HCT116 (cell line): ENCODE data around the gene HHLA2. TPM values are rescaled to one million over a fixed set of nuclear protein-coding genes. Genes with fewer than 3 reads are reported as not detected.

Experiments
- ATAC-seq: fragments of 200-7000 bp; cut with Tn5 transposase; 2 replicates; pipeline ENCODE4 v1.9.1; 2020; ENCODE audit warnings: mild to moderate bottlenecking, moderate library complexity
- BruUV-seq: library from RNA; stranded (reverse); fragments of 400-500 nt; replicated peaks from 2 replicates; lab custom pipeline; 2021; lab: Mats Ljungman, UMichigan
- CTCF ChIA-PET: fragments of 300-600 bp; sonication (Branson Sonifier 250); formaldehyde crosslinking; loops from one replicate; lab custom pipeline; 2021; ENCODE audit warnings: antibody characterized with exemption; lab: Charles Lee
- POLR2A ChIA-PET: fragments of 300-600, 350-600 bp; sonication (Branson Sonifier 250); formaldehyde crosslinking; loops from one replicate; lab custom pipeline; 2021; ENCODE audit warnings: antibody characterized with exemption; lab: Charles Lee
- RAD21 ChIA-PET, 2 experiments: fragments of 300-600 bp; sonication (Branson Sonifier 250); formaldehyde crosslinking; loops; one replicate each; lab custom pipeline; 2023; ENCODE audit warnings: low total read pairs in 2 of 2; ENCODE audit not compliant: uncharacterized antibody in 2 of 2, unreplicated experiment in 2 of 2, low non-redundant PET in 1 of 2; lab: Charles Lee
- DNase-seq: peaks from one replicate; pipeline ENCODE4 v3.0.0-alpha.2; 2010; ENCODE audit warnings: low read depth, low spot score
- H2AFZ ChIP-seq: fragments of 200-600 bp; shearing (Covaris generic), sonication (generic); 2 replicates; pipeline ENCODE4 v1.6.1; 2017; ENCODE audit warnings: low read depth, mixed run types, mixed read lengths, antibody characterized with exemption, low read length; ENCODE audit not compliant: poor library complexity, severe bottlenecking
- H3K27ac ChIP-seq: 2 replicates; pipeline ENCODE4 v1.5.1; 2012; ENCODE audit warnings: low read depth, low read length
- H3K27me3 ChIP-seq: fragments of 200-600 bp; sonication (generic); 2 replicates; pipeline ENCODE4 v1.6.1; 2016; ENCODE audit warnings: mixed run types, low read length, mixed read lengths; ENCODE audit not compliant: insufficient read depth
- H3K36me3 ChIP-seq, 2 experiments: fragments of 200-500 bp in 1 of 2; fragments of 200-600 bp in 1 of 2; sonication (Bioruptor generic) in 1 of 2; sonication (generic) in 1 of 2; 2 replicates each; pipeline versions ENCODE4 v1.5.1 to v1.6.1; 2014 to 2016; ENCODE audit warnings: low read length in 2 of 2, inconsistent platforms in 1 of 2, mixed read lengths in 1 of 2, mixed run types in 1 of 2; ENCODE audit not compliant: insufficient read depth in 2 of 2, control insufficient read depth in 1 of 2
- H3K4me1 ChIP-seq, 2 experiments: fragments of 200-600 bp in 1 of 2; sonication (generic) in 1 of 2; 2 replicates each; pipeline versions ENCODE4 v1.5.1 to v1.6.1; 2012 to 2017; ENCODE audit warnings: low read length in 2 of 2, inconsistent platforms in 1 of 2, mild to moderate bottlenecking in 1 of 2, mixed read lengths in 1 of 2, mixed run types in 1 of 2, moderate library complexity in 1 of 2; ENCODE audit not compliant: insufficient read depth in 2 of 2, control insufficient read depth in 1 of 2
- H3K4me2 ChIP-seq: fragments of 200-600 bp; sonication (generic); 2 replicates; pipeline ENCODE4 v1.6.1; 2017; ENCODE audit warnings: mixed run types, low read length, mixed read lengths
- H3K4me3 ChIP-seq, 2 experiments: fragments of 200-600 bp in 1 of 2; sonication (generic) in 1 of 2; replicated peaks in 1 of 2; 2 replicates each; pipeline ENCODE4 v1.5.1; 2011 to 2016; ENCODE audit warnings: low read length in 2 of 2, control low read depth in 1 of 2, low read depth in 1 of 2, mild to moderate bottlenecking in 1 of 2, mixed read lengths in 1 of 2, mixed run types in 1 of 2
- H3K79me2 ChIP-seq: fragments of 200-600 bp; sonication (generic); 2 replicates; pipeline ENCODE4 v1.6.1; 2017; ENCODE audit warnings: mild to moderate bottlenecking, mixed run types, low read length, moderate library complexity, mixed read lengths; ENCODE audit not compliant: insufficient read depth
- H3K9ac ChIP-seq: fragments of 200-600 bp; sonication (generic); 2 replicates; pipeline ENCODE4 v1.6.1; 2016; ENCODE audit warnings: low read length, mixed read lengths
- H3K9me2 ChIP-seq: fragments of 200-600 bp; sonication (generic), shearing (Covaris generic); 2 replicates; pipeline ENCODE4 v1.6.1; 2017; ENCODE audit warnings: mixed run types, mild to moderate bottlenecking, moderate library complexity; ENCODE audit not compliant: insufficient read depth
- H3K9me3 ChIP-seq, 2 experiments: fragments of 200-500 bp in 1 of 2; fragments of 200-600 bp in 1 of 2; sonication (Bioruptor generic) in 1 of 2; sonication (generic) in 1 of 2; 2 replicates each; pipeline ENCODE4 v1.6.1; 2014 to 2017; ENCODE audit warnings: low read length in 2 of 2, mixed read lengths in 2 of 2, inconsistent platforms in 1 of 2, low read depth in 1 of 2, mild to moderate bottlenecking in 1 of 2, mixed run types in 1 of 2, moderate library complexity in 1 of 2; ENCODE audit not compliant: control insufficient read depth in 1 of 2, insufficient read depth in 1 of 2
- H4K20me1 ChIP-seq: fragments of 200-600 bp; sonication (generic), shearing (Covaris generic); 2 replicates; pipeline ENCODE4 v1.6.1; 2017; ENCODE audit warnings: mixed run types, mild to moderate bottlenecking, moderate library complexity; ENCODE audit not compliant: insufficient read depth
- CBX3 ChIP-seq: IDR thresholded peaks from 2 replicates; pipeline ENCODE4 v1.6.1; 2012; ENCODE audit warnings: low read depth
- CEBPB ChIP-seq: IDR thresholded peaks from 2 replicates; pipeline ENCODE4 v1.6.1; 2012; ENCODE audit warnings: low read depth
- POLR2A ChIP-seq: IDR thresholded peaks from 2 replicates; pipeline ENCODE4 v1.7.0; 2011; ENCODE audit warnings: borderline replicate concordance; ENCODE audit not compliant: insufficient read depth, insufficient read length; ENCODE audit errors: extremely low read depth
- SP1 ChIP-seq: IDR thresholded peaks from 2 replicates; pipeline ENCODE4 v1.6.1; 2012; ENCODE audit warnings: low read depth
- ZFX ChIP-seq: fragments of 450-650 bp; IDR thresholded peaks from 2 replicates; pipeline ENCODE4 v1.6.1; 2017
- intact Hi-C: fragments of 100-400 bp; cut with micrococcal nuclease; formaldehyde crosslinking; loops from 2 replicates; pipeline ENCODE4 v1.10.0; 2022
- total RNA-seq: library from RNA; stranded (reverse); gene quantifications from one replicate; pipeline ENCODE4 v1.2.1, GENCODE V29; 2021; ENCODE audit not compliant: unreplicated experiment
- TF ChIP-seq, protein P1 (sequence below): IDR thresholded peaks from 2 replicates; pipeline ENCODE4 v1.6.1; 2012
- TF ChIP-seq, protein P2 (sequence below): IDR thresholded peaks from 2 replicates; pipeline ENCODE4 v1.6.1; 2012; ENCODE audit warnings: low read depth
- TF ChIP-seq, protein P3 (sequence below): IDR thresholded peaks from 2 replicates; pipeline ENCODE4 v1.6.1; 2012
- TF ChIP-seq, protein P4 (sequence below), 3 experiments: fragments of 200-600 bp in 1 of 3; sonication (generic) in 1 of 3; IDR thresholded peaks in 2 of 3; conservative IDR thresholded peaks in 1 of 3; 2 replicates each; pipeline ENCODE4 v1.5.1; 2012 to 2017; ENCODE audit warnings: low read depth in 2 of 3, low read length in 2 of 3, antibody characterized with exemption in 1 of 3, borderline replicate concordance in 1 of 3, control low read depth in 1 of 3, mild to moderate bottlenecking in 1 of 3, mixed read lengths in 1 of 3, mixed run types in 1 of 3, moderate library complexity in 1 of 3; ENCODE audit not compliant: insufficient read depth in 1 of 3

Gene HHLA2
- total RNA-seq, 1 experiment from 2014 or later: not detected

DNA sequence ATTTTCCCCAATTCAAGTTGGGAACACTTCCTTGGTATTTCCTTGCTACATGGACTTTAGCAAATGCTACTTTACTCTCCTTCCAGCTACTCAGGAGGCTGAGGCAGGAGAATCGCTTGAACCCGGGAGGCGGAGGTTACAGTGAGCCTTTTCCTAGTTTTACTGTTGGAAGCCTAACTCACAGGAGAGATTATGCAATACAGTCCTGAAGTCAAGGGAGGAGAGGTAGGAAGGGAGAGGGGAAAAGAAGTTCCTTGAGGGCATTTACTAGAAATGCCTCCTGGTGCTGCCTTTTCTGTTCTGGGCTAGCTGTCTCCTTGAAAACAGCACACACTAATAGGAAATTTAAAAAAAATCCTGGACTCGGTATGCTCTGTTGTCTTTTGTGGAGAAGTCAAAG lies 6.2 kb downstream of the HHLA2 start:
- H2AFZ ChIP-seq: no peak overlapping the region
- ChIA-PET POLR2A (no interaction called here), RAD21 (no interaction called here), CTCF (no interaction called here)
- DNase-seq: no peak
- BruUV-seq: no TSS peak
- peaks cover 0 to 16% of the 10 kb centered on the region in 2 experiments; a peak in 2 of 4 replicates for H3K4me1 ChIP-seq
- no peaks in the 10 kb centered on the region for H3K79me2 ChIP-seq
- ATAC-seq: no peak
- H3K27ac ChIP-seq: no peak overlapping the region
- no peaks in the 10 kb centered on the region for H3K9me2 ChIP-seq
- no peak overlapping the region for H3K9ac ChIP-seq
- intact Hi-C loops: loop anchor here (10.0 kb wide), 1 partner anchor 368 kb away; no protein-coding TSS in a partner anchor
- H3K27me3 ChIP-seq: no peaks in the 10 kb centered on the region
- no peaks in the 10 kb centered on the region for H3K36me3 ChIP-seq
- H3K4me2 ChIP-seq: no peak overlapping the region
- H3K4me3 ChIP-seq: no peak overlapping the region
- H3K9me3 ChIP-seq: no peaks in the 10 kb centered on the region
- no peaks in the 10 kb centered on the region for H4K20me1 ChIP-seq
- TF ChIP-seq POLR2A (no peak), SP1 (no peak), CBX3 (no peak), CEBPB (no peak), ZFX (no peak)
- TF ChIP-seq, protein P1, sequence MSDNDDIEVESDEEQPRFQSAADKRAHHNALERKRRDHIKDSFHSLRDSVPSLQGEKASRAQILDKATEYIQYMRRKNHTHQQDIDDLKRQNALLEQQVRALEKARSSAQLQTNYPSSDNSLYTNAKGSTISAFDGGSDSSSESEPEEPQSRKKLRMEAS: no peak
- TF ChIP-seq, protein P2, sequence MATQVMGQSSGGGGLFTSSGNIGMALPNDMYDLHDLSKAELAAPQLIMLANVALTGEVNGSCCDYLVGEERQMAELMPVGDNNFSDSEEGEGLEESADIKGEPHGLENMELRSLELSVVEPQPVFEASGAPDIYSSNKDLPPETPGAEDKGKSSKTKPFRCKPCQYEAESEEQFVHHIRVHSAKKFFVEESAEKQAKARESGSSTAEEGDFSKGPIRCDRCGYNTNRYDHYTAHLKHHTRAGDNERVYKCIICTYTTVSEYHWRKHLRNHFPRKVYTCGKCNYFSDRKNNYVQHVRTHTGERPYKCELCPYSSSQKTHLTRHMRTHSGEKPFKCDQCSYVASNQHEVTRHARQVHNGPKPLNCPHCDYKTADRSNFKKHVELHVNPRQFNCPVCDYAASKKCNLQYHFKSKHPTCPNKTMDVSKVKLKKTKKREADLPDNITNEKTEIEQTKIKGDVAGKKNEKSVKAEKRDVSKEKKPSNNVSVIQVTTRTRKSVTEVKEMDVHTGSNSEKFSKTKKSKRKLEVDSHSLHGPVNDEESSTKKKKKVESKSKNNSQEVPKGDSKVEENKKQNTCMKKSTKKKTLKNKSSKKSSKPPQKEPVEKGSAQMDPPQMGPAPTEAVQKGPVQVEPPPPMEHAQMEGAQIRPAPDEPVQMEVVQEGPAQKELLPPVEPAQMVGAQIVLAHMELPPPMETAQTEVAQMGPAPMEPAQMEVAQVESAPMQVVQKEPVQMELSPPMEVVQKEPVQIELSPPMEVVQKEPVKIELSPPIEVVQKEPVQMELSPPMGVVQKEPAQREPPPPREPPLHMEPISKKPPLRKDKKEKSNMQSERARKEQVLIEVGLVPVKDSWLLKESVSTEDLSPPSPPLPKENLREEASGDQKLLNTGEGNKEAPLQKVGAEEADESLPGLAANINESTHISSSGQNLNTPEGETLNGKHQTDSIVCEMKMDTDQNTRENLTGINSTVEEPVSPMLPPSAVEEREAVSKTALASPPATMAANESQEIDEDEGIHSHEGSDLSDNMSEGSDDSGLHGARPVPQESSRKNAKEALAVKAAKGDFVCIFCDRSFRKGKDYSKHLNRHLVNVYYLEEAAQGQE: no peak
- TF ChIP-seq, protein P3, sequence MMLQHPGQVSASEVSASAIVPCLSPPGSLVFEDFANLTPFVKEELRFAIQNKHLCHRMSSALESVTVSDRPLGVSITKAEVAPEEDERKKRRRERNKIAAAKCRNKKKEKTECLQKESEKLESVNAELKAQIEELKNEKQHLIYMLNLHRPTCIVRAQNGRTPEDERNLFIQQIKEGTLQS: no peak
- TF ChIP-seq, protein P4, sequence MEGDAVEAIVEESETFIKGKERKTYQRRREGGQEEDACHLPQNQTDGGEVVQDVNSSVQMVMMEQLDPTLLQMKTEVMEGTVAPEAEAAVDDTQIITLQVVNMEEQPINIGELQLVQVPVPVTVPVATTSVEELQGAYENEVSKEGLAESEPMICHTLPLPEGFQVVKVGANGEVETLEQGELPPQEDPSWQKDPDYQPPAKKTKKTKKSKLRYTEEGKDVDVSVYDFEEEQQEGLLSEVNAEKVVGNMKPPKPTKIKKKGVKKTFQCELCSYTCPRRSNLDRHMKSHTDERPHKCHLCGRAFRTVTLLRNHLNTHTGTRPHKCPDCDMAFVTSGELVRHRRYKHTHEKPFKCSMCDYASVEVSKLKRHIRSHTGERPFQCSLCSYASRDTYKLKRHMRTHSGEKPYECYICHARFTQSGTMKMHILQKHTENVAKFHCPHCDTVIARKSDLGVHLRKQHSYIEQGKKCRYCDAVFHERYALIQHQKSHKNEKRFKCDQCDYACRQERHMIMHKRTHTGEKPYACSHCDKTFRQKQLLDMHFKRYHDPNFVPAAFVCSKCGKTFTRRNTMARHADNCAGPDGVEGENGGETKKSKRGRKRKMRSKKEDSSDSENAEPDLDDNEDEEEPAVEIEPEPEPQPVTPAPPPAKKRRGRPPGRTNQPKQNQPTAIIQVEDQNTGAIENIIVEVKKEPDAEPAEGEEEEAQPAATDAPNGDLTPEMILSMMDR (IDR thresholded peaks at IDR 0.05 in 2 of 3, conservative IDR thresholded peaks at IDR 0.05 in 1 of 3; ENCODE audit: borderline replicate concordance in 1 of 3, insufficient read depth in 1 of 3, low read depth in 2 of 3, low read length in 2 of 3): no peak
- TF ChIP-seq, all 23 proteins: peak for 0
